A673 (cell line): ENCODE measurements around the gene LAMA2.

ENCODE experiments used
- EZH2 ChIP-seq: fragments of 200-600 bp; sonication (generic); IDR thresholded peaks from 2 replicates; pipeline ENCODE4 v1.6.1; 2017; ENCODE audit warnings: borderline replicate concordance, low read depth, mild to moderate bottlenecking, mixed read lengths, antibody characterized with exemption, low read length; ENCODE audit not compliant: poor library complexity, severe bottlenecking
- TF ChIP-seq, protein P1 (sequence below): fragments of 300-800, 200-600 bp; sonication (generic); conservative IDR thresholded peaks from 2 replicates; pipeline ENCODE4 v1.5.1; 2017; ENCODE audit warnings: low read depth, mild to moderate bottlenecking, antibody characterized with exemption, low read length, moderate library complexity, mixed read lengths

DNA sequence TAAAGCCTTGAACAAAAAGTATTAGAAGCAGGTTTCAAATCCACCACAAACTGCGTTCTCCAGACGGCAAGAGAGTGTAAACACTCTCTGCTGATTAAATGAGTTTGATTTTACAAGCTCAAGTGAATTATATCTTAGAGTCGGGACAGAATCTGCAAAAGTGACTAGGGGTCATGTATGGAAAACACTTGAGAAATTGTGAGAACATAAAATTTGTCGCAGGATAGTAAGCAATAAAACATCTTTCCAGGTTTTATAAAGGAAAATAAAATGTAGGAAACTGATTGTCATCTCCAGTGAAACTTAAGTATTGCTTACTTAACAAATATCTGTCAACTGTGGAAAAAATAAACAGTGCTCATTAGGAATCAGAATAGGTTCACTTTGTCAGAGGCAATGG is 452.9 kb downstream of the LAMA2 start:
- no peak for TF ChIP-seq EZH2
- TF ChIP-seq, protein P1, sequence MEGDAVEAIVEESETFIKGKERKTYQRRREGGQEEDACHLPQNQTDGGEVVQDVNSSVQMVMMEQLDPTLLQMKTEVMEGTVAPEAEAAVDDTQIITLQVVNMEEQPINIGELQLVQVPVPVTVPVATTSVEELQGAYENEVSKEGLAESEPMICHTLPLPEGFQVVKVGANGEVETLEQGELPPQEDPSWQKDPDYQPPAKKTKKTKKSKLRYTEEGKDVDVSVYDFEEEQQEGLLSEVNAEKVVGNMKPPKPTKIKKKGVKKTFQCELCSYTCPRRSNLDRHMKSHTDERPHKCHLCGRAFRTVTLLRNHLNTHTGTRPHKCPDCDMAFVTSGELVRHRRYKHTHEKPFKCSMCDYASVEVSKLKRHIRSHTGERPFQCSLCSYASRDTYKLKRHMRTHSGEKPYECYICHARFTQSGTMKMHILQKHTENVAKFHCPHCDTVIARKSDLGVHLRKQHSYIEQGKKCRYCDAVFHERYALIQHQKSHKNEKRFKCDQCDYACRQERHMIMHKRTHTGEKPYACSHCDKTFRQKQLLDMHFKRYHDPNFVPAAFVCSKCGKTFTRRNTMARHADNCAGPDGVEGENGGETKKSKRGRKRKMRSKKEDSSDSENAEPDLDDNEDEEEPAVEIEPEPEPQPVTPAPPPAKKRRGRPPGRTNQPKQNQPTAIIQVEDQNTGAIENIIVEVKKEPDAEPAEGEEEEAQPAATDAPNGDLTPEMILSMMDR = no peak
